ENCODE measurements around the gene SPATA22.
"Not testable (repeated sequence)": the region's sequence is repeated elsewhere in the genome, so short reads cannot be mapped to it uniquely, and the experiment has no call there.

- TF ChIP-seq EZH2phosphoT487 (IDR thresholded peaks at IDR 0.05; ENCODE audit: borderline replicate concordance); CTCF (conservative IDR thresholded peaks at IDR 0.05; ENCODE audit: low read length): not testable (repeated sequence)
Measured at GRCh38 chr17:3397801-3398200, 73.8 kb downstream of the SPATA22 start.
